IMR-90 (cell line): Measurements from ENCODE around the gene PHC1. TPM values are rescaled to one million over a fixed set of nuclear protein-coding genes. Genes with fewer than 3 reads are reported as not detected.

Experiments
- ATAC-seq: fragments of 200-7000 bp; cut with Tn5 transposase; 2 replicates; pipeline ENCODE4 v1.9.1; 2020; ENCODE audit warnings: low read depth, mild to moderate bottlenecking, moderate library complexity
- BruUV-seq: library from RNA; stranded (reverse); fragments of 400-500 nt; replicated peaks from 2 replicates; lab custom pipeline; 2021; lab: Mats Ljungman, UMichigan
- CTCF ChIA-PET: fragments of 300-600 bp; formaldehyde crosslinking; extraction: SDS; loops from one replicate; lab custom pipeline; 2021; ENCODE audit warnings: antibody characterized with exemption; lab: Yijun Ruan, JAX
- POLR2A ChIA-PET: fragments of 300-600 bp; sonication (Branson Sonifier 250); formaldehyde crosslinking; loops from one replicate; lab custom pipeline; 2022; ENCODE audit warnings: antibody characterized with exemption; ENCODE audit not compliant: unreplicated experiment; lab: Charles Lee
- DNase-seq: peaks from one replicate; pipeline ENCODE4 v3.0.0; 2013
- H2AFZ ChIP-seq: replicated peaks from 2 replicates; pipeline ENCODE3; 2013; ENCODE audit warnings: low read length, mild to moderate bottlenecking; ENCODE audit not compliant: poor library complexity
- H2AK5ac ChIP-seq: 2 replicates; pipeline ENCODE4 v1.6.1; 2013; ENCODE audit warnings: low read depth, low read length, inconsistent platforms
- H2AK9ac ChIP-seq: replicated peaks from 2 replicates; pipeline ENCODE3; 2013; ENCODE audit warnings: mild to moderate bottlenecking, low read depth, low read length, moderate library complexity; ENCODE audit not compliant: poor library complexity
- H2BK120ac ChIP-seq: 2 replicates; pipeline ENCODE4 v1.6.1; 2013; ENCODE audit warnings: low read depth, low read length, inconsistent platforms
- H2BK15ac ChIP-seq: 3 replicates; pipeline ENCODE4 v1.6.1; 2013; ENCODE audit warnings: low read depth, low read length, inconsistent platforms
- H2BK20ac ChIP-seq: 2 replicates; pipeline ENCODE4 v1.6.1; 2013; ENCODE audit warnings: low read depth, mild to moderate bottlenecking, inconsistent platforms, low read length, moderate library complexity
- H2BK5ac ChIP-seq: 2 replicates; pipeline ENCODE4 v1.6.1; 2013; ENCODE audit warnings: mild to moderate bottlenecking, low read depth, low read length, inconsistent platforms; ENCODE audit not compliant: poor library complexity, severe bottlenecking
- H3K14ac ChIP-seq: replicated peaks from 2 replicates; pipeline ENCODE4 v1.6.1; 2013; ENCODE audit warnings: low read depth, low read length, inconsistent platforms
- H3K18ac ChIP-seq: 2 replicates; pipeline ENCODE4 v1.6.1; 2013; ENCODE audit warnings: low read depth, low read length, control low read depth
- H3K23ac ChIP-seq: 2 replicates; pipeline ENCODE4 v1.6.1; 2013; ENCODE audit warnings: low read depth, low read length, inconsistent platforms
- H3K27ac ChIP-seq: 2 replicates; pipeline ENCODE4 v1.5.1; 2013; ENCODE audit warnings: mild to moderate bottlenecking, control low read depth, low read length; ENCODE audit not compliant: insufficient read depth
- H3K27me3 ChIP-seq: 2 replicates; pipeline ENCODE4 v1.6.1; 2013; ENCODE audit warnings: low read length; ENCODE audit not compliant: control insufficient read depth, insufficient read depth
- H3K36me3 ChIP-seq: 2 replicates; pipeline ENCODE4 v1.6.1; 2013; ENCODE audit warnings: low read length, mixed read lengths; ENCODE audit not compliant: control insufficient read depth, insufficient read depth
- H3K4ac ChIP-seq: 2 replicates; pipeline ENCODE4 v1.6.1; 2013; ENCODE audit warnings: low read depth, low read length, inconsistent platforms
- H3K4me1 ChIP-seq: 2 replicates; pipeline ENCODE4 v1.6.1; 2013; ENCODE audit warnings: low read length, mixed read lengths; ENCODE audit not compliant: control insufficient read depth, insufficient read depth
- H3K4me2 ChIP-seq: 2 replicates; pipeline ENCODE4 v1.6.1; 2013; ENCODE audit warnings: low read depth, mild to moderate bottlenecking, control low read depth, low read length, moderate library complexity
- H3K4me3 ChIP-seq: 2 replicates; pipeline ENCODE4 v1.5.1; 2013; ENCODE audit warnings: low read depth, mild to moderate bottlenecking, control low read depth, low read length, moderate library complexity; ENCODE audit not compliant: insufficient read depth
- H3K56ac ChIP-seq: 2 replicates; pipeline ENCODE4 v1.6.1; 2013; ENCODE audit warnings: low read length, inconsistent platforms; ENCODE audit not compliant: insufficient read depth; ENCODE audit errors: extremely low read depth
- H3K79me1 ChIP-seq, 2 experiments: 2 replicates each; pipeline ENCODE4 v1.6.1; 2013; ENCODE audit warnings: low read length in 2 of 2, inconsistent platforms in 1 of 2, low read depth in 1 of 2
- H3K9ac ChIP-seq: 2 replicates; pipeline ENCODE4 v1.6.1; 2013; ENCODE audit warnings: low read depth, low read length, control low read depth
- H3K9me1 ChIP-seq: 2 replicates; pipeline ENCODE4 v1.6.1; 2013; ENCODE audit warnings: low read length, inconsistent platforms; ENCODE audit not compliant: insufficient read depth
- H3K9me3 ChIP-seq: 2 replicates; pipeline ENCODE4 v1.6.1; 2013; ENCODE audit warnings: low read length; ENCODE audit not compliant: control insufficient read depth, insufficient read depth
- H4K20me1 ChIP-seq: 2 replicates; pipeline ENCODE4 v1.6.1; 2013; ENCODE audit warnings: low read length, inconsistent platforms; ENCODE audit not compliant: insufficient read depth
- H4K5ac ChIP-seq: 2 replicates; pipeline ENCODE4 v1.6.1; 2013; ENCODE audit warnings: mild to moderate bottlenecking, low read depth, low read length, control low read depth
- H4K8ac ChIP-seq, 2 experiments: 2 replicates each; pipeline ENCODE4 v1.6.1; 2013; ENCODE audit warnings: low read depth in 2 of 2, low read length in 2 of 2, control low read depth in 1 of 2, inconsistent platforms in 1 of 2
- H4K91ac ChIP-seq: 2 replicates; pipeline ENCODE4 v1.6.1; 2013; ENCODE audit warnings: low read depth, low read length, inconsistent platforms; ENCODE audit not compliant: insufficient read depth
- BHLHE40 ChIP-seq: fragments of 150-350 bp; IDR thresholded peaks from 2 replicates; pipeline ENCODE4 v1.6.1; 2016; ENCODE audit warnings: mild to moderate bottlenecking, low read depth, low read length
- CEBPB ChIP-seq: IDR thresholded peaks from 2 replicates; pipeline ENCODE4 v1.6.1; 2012; ENCODE audit warnings: low read depth, low read length, improper control_type of control experiment
- CHD1 ChIP-seq: IDR thresholded peaks from 2 replicates; pipeline ENCODE4 v1.6.1; 2012; ENCODE audit warnings: low read depth, low read length, improper control_type of control experiment
- CTCF ChIP-seq: conservative IDR thresholded peaks from 2 replicates; pipeline ENCODE4 v1.5.1; 2012; ENCODE audit warnings: mild to moderate bottlenecking, low read depth, low read length, improper control_type of control experiment
- ELK1 ChIP-seq: fragments of 150-350 bp; IDR thresholded peaks from 2 replicates; pipeline ENCODE4 v1.6.1; 2016; ENCODE audit warnings: low read depth, mild to moderate bottlenecking, low read length, moderate library complexity, borderline replicate concordance
- FOS ChIP-seq: fragments of 150-350 bp; IDR thresholded peaks from 2 replicates; pipeline ENCODE4 v1.6.1; 2016; ENCODE audit warnings: low read depth, low read length
- NFE2L2 ChIP-seq: fragments of 150-350 bp; IDR thresholded peaks from 2 replicates; pipeline ENCODE4 v1.6.1; 2016; ENCODE audit warnings: low read depth, mild to moderate bottlenecking, low read length
- POLR2A ChIP-seq: IDR thresholded peaks from 2 replicates; pipeline ENCODE4 v1.6.1; 2012; ENCODE audit warnings: mild to moderate bottlenecking, low read depth, low read length
- RFX5 ChIP-seq: IDR thresholded peaks from 2 replicates; pipeline ENCODE4 v1.8.0; 2012; ENCODE audit warnings: low read depth, mild to moderate bottlenecking, low read length, moderate library complexity
- SMC3 ChIP-seq: fragments of 150-350 bp; IDR thresholded peaks from 2 replicates; pipeline ENCODE4 v1.6.1; 2016; ENCODE audit warnings: low read depth, mild to moderate bottlenecking, antibody characterized with exemption, low read length, moderate library complexity
- WGBS, 2 experiments: methylation state at CpG; one replicate each; pipeline versions ENCODE4 v1.1.5 to v1.1.7; 2013; ENCODE audit warnings: missing lambda C conversion rate in 2 of 2; ENCODE audit not compliant: insufficient read length in 1 of 2; ENCODE audit errors: extremely low coverage in 2 of 2; 5-methylcytosine and 5-hydroxymethylcytosine counted together
- dilution Hi-C: fragments of 300-500 bp; cut with HindIII; formaldehyde crosslinking; loops from one replicate; pipeline ENCODE4 v1.14.3; 2018; ENCODE audit warnings: low sequenced_read_pairs; ENCODE audit not compliant: unreplicated experiment
- in situ Hi-C: fragments of 300-500 bp; cut with MboI; formaldehyde crosslinking; loops from 3 replicates; pipeline ENCODE4 v1.14.3; 2019; ENCODE audit warnings: low sequenced_read_pairs, inconsistent platforms, mixed read lengths
- intact Hi-C: fragments of 100-400 bp; cut with micrococcal nuclease; formaldehyde crosslinking; loops from 2 replicates; pipeline ENCODE4 v1.10.0; 2022
- polyA plus RNA-seq, 3 experiments: library from polyadenylated mRNA; depleted of rRNA; stranded (reverse); fragments of >200 nt; gene quantifications; 2 replicates each; pipeline ENCODE4 v1.2.3, GENCODE V29; 2012; ENCODE audit warnings: low replicate concordance in 1 of 3
- total RNA-seq: library from RNA; depleted of rRNA; stranded (reverse); fragments of >200 nt; gene quantifications from 2 replicates; pipeline ENCODE4 v1.2.3, GENCODE V29; 2012
- TF ChIP-seq, protein P1 (sequence below): fragments of 150-350 bp; IDR thresholded peaks from 2 replicates; pipeline ENCODE4 v1.6.1; 2017; ENCODE audit warnings: mild to moderate bottlenecking, antibody characterized with exemption, low read length, low read depth

The PHC1 gene
- total and polyA plus RNA-seq, 2 of the 4 experiments (the other 2 are of a cell fraction): 9.1 to 23.1 TPM

DNA sequence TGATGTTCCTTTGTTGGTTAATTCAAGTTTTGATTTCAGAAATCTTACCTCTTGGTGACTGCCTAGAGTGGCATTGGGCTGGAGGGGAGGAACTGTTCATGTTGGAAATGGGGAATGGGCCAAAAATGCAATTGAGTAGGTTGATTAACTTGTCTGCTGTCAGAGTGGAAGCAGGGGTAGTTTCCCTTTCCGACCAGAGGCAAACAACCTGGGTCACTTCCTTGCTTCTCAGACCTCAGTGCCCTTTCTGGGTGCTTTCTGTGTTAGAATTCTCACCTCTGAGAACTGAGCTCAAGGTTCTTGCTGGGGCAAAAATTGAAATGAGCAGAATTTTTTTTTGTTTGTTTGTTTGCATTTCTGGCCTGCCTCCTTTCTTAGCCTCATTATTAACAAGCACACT lies 37.4 kb downstream of the PHC1 start (continued):
- no peak for TF ChIP-seq FOS
- no peak for TF ChIP-seq CEBPB
- no peak for TF ChIP-seq CHD1
- TF ChIP-seq ELK1: no peak

GRCh38 chr12:8953773-8954402 lies 39.6 kb downstream of the PHC1 start:
- WGBS, 2 experiments: no CpG with 5 or more reads among the region's 8 CpGs
- no peak for DNase-seq
- CTCF ChIA-PET: interaction anchor here (0.6 kb wide), 1 partner anchor 7 kb away, joined by 6 read pairs; no protein-coding TSS in a partner anchor
- TF ChIP-seq POLR2A: no peak
- no peak for TF ChIP-seq CTCF
- TF ChIP-seq CEBPB: no peak
- no peak for TF ChIP-seq RFX5
- no peak for TF ChIP-seq ELK1
- no peak for TF ChIP-seq SMC3
- no peak for TF ChIP-seq NFE2L2
- TF ChIP-seq, protein P1, sequence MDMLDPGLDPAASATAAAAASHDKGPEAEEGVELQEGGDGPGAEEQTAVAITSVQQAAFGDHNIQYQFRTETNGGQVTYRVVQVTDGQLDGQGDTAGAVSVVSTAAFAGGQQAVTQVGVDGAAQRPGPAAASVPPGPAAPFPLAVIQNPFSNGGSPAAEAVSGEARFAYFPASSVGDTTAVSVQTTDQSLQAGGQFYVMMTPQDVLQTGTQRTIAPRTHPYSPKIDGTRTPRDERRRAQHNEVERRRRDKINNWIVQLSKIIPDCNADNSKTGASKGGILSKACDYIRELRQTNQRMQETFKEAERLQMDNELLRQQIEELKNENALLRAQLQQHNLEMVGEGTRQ: no peak
- no peak for TF ChIP-seq BHLHE40
- no peak for TF ChIP-seq CHD1

More at GRCh38 chr12:8953773-8954402, 39.6 kb downstream of the PHC1 start:
- H3K9ac ChIP-seq: no peak overlapping the region
- in situ Hi-C loops (no loop called here), dilution Hi-C loops (no loop called here), intact Hi-C loops (no loop called here)
- no peak overlapping the region for H3K27ac ChIP-seq
- no peak overlapping the region for H3K18ac ChIP-seq
- H2BK5ac ChIP-seq: no peak overlapping the region
- H3K4me1 ChIP-seq: no peaks in the 10 kb centered on the region
- no peak overlapping the region for H3K14ac ChIP-seq
- H3K36me3 ChIP-seq: no peaks in the 10 kb centered on the region
- H4K8ac ChIP-seq: no peak overlapping the region
- no peak overlapping the region for H3K4ac ChIP-seq
- no peak overlapping the region for H2BK120ac ChIP-seq
- no peak overlapping the region for H3K23ac ChIP-seq
- H2AFZ ChIP-seq: no peak overlapping the region
- no TSS peak for BruUV-seq
- H4K20me1 ChIP-seq: peaks cover 5% of the 10 kb centered on the region; the same call in 1 of the 2 replicates
- no peaks in the 10 kb centered on the region for H3K9me1 ChIP-seq
- H4K91ac ChIP-seq: no peak overlapping the region
- H2BK20ac ChIP-seq: no peak overlapping the region
- no peak overlapping the region for H2AK5ac ChIP-seq
- no peaks in the 10 kb centered on the region for H3K27me3 ChIP-seq
- no peak overlapping the region for H3K4me2 ChIP-seq
- no peak overlapping the region for H2AK9ac ChIP-seq
- no peak overlapping the region for H3K56ac ChIP-seq
- H3K4me3 ChIP-seq: no peak overlapping the region
- ATAC-seq: no peak
- POLR2A ChIA-PET: no interaction called here
- H2BK15ac ChIP-seq: no peak overlapping the region
- no peak overlapping the region for H4K5ac ChIP-seq
- no peaks in the 10 kb centered on the region for H3K9me3 ChIP-seq
- H3K79me1 ChIP-seq: peaks cover under 1 to 13% of the 10 kb centered on the region in 2 experiments; a peak in 2 of 4 replicates
